ENCODE measurements around the gene GOLM1. TPM values are rescaled to one million over a fixed set of nuclear protein-coding genes. Genes with fewer than 3 reads are reported as not detected.

Gene GOLM1
- total RNA-seq, 3 donors from 2014 or later: 17.1 to 45.6 (median 41.0) TPM

DNA sequence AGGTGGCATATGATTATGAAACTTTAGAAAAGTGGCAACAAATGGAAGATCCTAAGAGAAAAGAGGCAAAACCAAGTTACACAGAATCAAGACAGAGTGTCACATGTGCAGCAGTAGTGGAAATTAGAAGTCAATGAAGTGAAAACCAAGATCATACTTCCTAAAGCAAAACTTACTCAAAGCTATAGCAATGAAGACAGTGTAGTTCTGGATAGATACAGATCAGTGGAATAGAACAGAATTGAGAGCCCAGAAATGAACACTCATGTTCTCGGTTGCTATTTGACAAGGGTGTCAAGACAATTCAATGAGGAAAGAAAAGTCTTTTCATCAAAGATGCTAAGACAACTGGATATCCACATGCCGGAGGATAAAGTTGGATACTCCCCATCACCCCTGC, 114.9 kb downstream of the GOLM1 start:
- no peaks in the 10 kb centered on the region for H3K4me1 ChIP-seq
- no peak for DNase-seq (ENCODE audit: low spot score in 2 of 2)
- TF ChIP-seq, protein P1, sequence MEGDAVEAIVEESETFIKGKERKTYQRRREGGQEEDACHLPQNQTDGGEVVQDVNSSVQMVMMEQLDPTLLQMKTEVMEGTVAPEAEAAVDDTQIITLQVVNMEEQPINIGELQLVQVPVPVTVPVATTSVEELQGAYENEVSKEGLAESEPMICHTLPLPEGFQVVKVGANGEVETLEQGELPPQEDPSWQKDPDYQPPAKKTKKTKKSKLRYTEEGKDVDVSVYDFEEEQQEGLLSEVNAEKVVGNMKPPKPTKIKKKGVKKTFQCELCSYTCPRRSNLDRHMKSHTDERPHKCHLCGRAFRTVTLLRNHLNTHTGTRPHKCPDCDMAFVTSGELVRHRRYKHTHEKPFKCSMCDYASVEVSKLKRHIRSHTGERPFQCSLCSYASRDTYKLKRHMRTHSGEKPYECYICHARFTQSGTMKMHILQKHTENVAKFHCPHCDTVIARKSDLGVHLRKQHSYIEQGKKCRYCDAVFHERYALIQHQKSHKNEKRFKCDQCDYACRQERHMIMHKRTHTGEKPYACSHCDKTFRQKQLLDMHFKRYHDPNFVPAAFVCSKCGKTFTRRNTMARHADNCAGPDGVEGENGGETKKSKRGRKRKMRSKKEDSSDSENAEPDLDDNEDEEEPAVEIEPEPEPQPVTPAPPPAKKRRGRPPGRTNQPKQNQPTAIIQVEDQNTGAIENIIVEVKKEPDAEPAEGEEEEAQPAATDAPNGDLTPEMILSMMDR (IDR thresholded peaks at IDR 0.05): no peak
- no peak for TF ChIP-seq POLR2AphosphoS5 (IDR thresholded peaks at IDR 0.05)
- H3K4me3 ChIP-seq: no peak overlapping the region
- no peak overlapping the region for H3K27ac ChIP-seq
- intact Hi-C loops (cut with DNase I; ENCODE audit: low total_unique reads): no loop called here
- no peaks in the 10 kb centered on the region for H3K27me3 ChIP-seq
- H3K36me3 ChIP-seq: no peaks in the 10 kb centered on the region
- H3K9me3 ChIP-seq: no peaks in the 10 kb centered on the region

DNA sequence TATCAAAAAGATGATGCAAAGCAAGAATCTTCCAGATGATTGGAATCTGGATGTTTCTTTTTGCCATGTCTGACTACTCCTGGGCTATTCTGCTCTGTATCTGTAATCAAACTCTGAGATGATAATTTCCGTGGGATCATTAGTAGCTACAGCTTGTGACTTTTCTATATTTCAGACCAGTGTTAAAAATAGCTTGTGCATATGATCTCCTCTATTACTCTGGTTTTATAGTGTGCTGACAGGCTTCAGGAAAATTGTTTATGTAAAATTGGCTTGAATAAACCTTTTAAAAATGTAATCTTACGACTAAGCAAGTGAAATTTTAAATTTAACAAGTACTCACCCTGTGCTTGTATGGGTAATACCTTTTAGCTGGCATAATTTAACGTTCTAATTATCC, 118.0 kb downstream of the GOLM1 start:
- H3K36me3 ChIP-seq: peaks cover 3% of the 10 kb centered on the region
- TF ChIP-seq POLR2AphosphoS5 (IDR thresholded peaks at IDR 0.05) (no peak), POLR2A (IDR thresholded peaks at IDR 0.05) (no peak)
- TF ChIP-seq, protein P1 (IDR thresholded peaks at IDR 0.05): no peak
- no peak overlapping the region for H3K4me3 ChIP-seq
- intact Hi-C loops (cut with DNase I; ENCODE audit: low total_unique reads): no loop called here
- no peak for DNase-seq (ENCODE audit: low spot score in 2 of 2)
- H3K27ac ChIP-seq: no peak overlapping the region
- no peaks in the 10 kb centered on the region for H3K9me3 ChIP-seq
- no peaks in the 10 kb centered on the region for H3K27me3 ChIP-seq
- no peaks in the 10 kb centered on the region for H3K4me1 ChIP-seq

DNA sequence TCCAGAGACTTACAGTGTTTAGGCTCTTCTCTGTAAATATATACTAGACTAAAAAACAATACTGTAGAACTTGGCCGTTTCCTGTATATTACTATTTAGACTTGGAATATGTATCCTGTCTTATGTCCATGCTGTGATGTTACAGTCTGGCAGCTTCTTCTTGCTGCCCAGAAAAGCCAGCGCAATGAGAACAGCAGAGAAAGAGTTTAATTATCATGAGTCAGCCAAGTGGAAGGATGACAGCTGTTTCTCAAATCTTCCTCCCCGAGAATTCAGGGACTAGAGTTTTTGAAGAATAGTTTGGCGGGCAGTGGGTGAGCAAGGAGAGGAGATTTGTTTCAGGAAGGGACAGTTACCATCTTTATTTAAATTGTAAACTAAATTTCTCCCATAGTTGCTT, 120.9 kb downstream of the GOLM1 start:
- Histone ChIP-seq H3K27ac (no peak overlapping the region), H3K4me3 (no peak overlapping the region), H3K4me1 (no peaks in the 10 kb centered on the region), H3K9me3 (no peaks in the 10 kb centered on the region), H3K27me3 (no peaks in the 10 kb centered on the region), H3K36me3 (peaks cover 3% of the 10 kb centered on the region)
- no peak for DNase-seq (ENCODE audit: low spot score in 2 of 2)
- no peak for TF ChIP-seq POLR2A (IDR thresholded peaks at IDR 0.05)
- no peak for TF ChIP-seq POLR2AphosphoS5 (IDR thresholded peaks at IDR 0.05)
- TF ChIP-seq, protein P1 (IDR thresholded peaks at IDR 0.05): no peak
- intact Hi-C loops (cut with DNase I; ENCODE audit: low total_unique reads): no loop called here

Other genes with a start within 250 kb of the GOLM1 start
- 10 to 100 TPM; 14.2 to 30.4 (median 21.0) TPM for gene NAA35, start 158.4 kb downstream of the GOLM1 start, total RNA-seq
- under 1 TPM; 0.59 to 0.80 (median 0.66) TPM for gene C9orf153, start 160.1 kb upstream of the GOLM1 start, total RNA-seq
- gene ISCA1, start 183.0 kb upstream of the GOLM1 start, total RNA-seq: 10 to 100 TPM; 35.7 to 53.1 (median 38.3) TPM